Measurements from ENCODE around the gene CA10. TPM values are rescaled to one million over a fixed set of nuclear protein-coding genes. Genes with fewer than 3 reads are reported as not detected.

CA10 gene
- total RNA-seq, 1 experiment from 2014 or later: not detected

- no peak overlapping the region for H3K4me3 ChIP-seq (ENCODE audit: low read depth, low read length, poor library complexity, severe bottlenecking)
- no peaks in the 10 kb centered on the region for H3K4me1 ChIP-seq (ENCODE audit: insufficient read depth, low read length, poor library complexity, severe bottlenecking)
- H3K27me3 ChIP-seq (replicated peaks; ENCODE audit: insufficient read depth, low read depth, low read length, poor library complexity): no peaks in the 10 kb centered on the region
- no TSS peak for BruUV-seq (replicated peaks)
- no peak for TF ChIP-seq EZH2 (IDR thresholded peaks at IDR 0.05; ENCODE audit: borderline replicate concordance, low read depth, low read length, poor library complexity, severe bottlenecking)
- TF ChIP-seq CTCF (conservative IDR thresholded peaks at IDR 0.05; ENCODE audit: low read depth, low read length): no peak
- intact Hi-C loops (cut with micrococcal nuclease; ENCODE audit: unreplicated experiment): no loop called here
- no peaks in the 10 kb centered on the region for H3K9me3 ChIP-seq (ENCODE audit: low read depth, low read length, poor library complexity, severe bottlenecking)
- POLR2A ChIA-PET (ENCODE audit: low non-redundant PET): no interaction called here
- no peak overlapping the region for H3K27ac ChIP-seq (ENCODE audit: low read depth, low read length, poor library complexity, severe bottlenecking)
- CTCF ChIA-PET: no interaction called here
- no peak for DNase-seq (ENCODE audit: low spot score)
- H3K36me3 ChIP-seq (ENCODE audit: insufficient read depth, low read length, poor library complexity, severe bottlenecking): no peaks in the 10 kb centered on the region
Measured at GRCh38 chr17:52128721-52129120, 29.8 kb downstream of the CA10 start.

GRCh38 chr17:52124993-52125392, 33.5 kb downstream of the CA10 start:
- Histone ChIP-seq H3K36me3 (ENCODE audit: insufficient read depth, low read length, poor library complexity, severe bottlenecking) (no peaks in the 10 kb centered on the region), H3K27me3 (replicated peaks; ENCODE audit: insufficient read depth, low read depth, low read length, poor library complexity) (no peaks in the 10 kb centered on the region), H3K4me1 (ENCODE audit: insufficient read depth, low read length, poor library complexity, severe bottlenecking) (no peaks in the 10 kb centered on the region), H3K27ac (ENCODE audit: low read depth, low read length, poor library complexity, severe bottlenecking) (no peak overlapping the region), H3K9me3 (ENCODE audit: low read depth, low read length, poor library complexity, severe bottlenecking) (no peaks in the 10 kb centered on the region), H3K4me3 (ENCODE audit: low read depth, low read length, poor library complexity, severe bottlenecking) (no peak overlapping the region)
- TF ChIP-seq CTCF (conservative IDR thresholded peaks at IDR 0.05; ENCODE audit: low read depth, low read length) (no peak), EZH2 (IDR thresholded peaks at IDR 0.05; ENCODE audit: borderline replicate concordance, low read depth, low read length, poor library complexity, severe bottlenecking) (no peak)
- BruUV-seq (replicated peaks): no TSS peak
- ChIA-PET CTCF (no interaction called here), POLR2A (ENCODE audit: low non-redundant PET) (no interaction called here)
- DNase-seq (ENCODE audit: low spot score): no peak
- intact Hi-C loops (cut with micrococcal nuclease; ENCODE audit: unreplicated experiment): no loop called here

- CTCF ChIA-PET: no interaction called here
Measured at GRCh38 chr17:52124561-52124960, 34.0 kb downstream of the CA10 start.

More at GRCh38 chr17:52124561-52124960, 34.0 kb downstream of the CA10 start:
- H3K4me1 ChIP-seq (ENCODE audit: insufficient read depth, low read length, poor library complexity, severe bottlenecking): no peaks in the 10 kb centered on the region
- no peak overlapping the region for H3K4me3 ChIP-seq (ENCODE audit: low read depth, low read length, poor library complexity, severe bottlenecking)
- BruUV-seq (replicated peaks): no TSS peak
- H3K9me3 ChIP-seq (ENCODE audit: low read depth, low read length, poor library complexity, severe bottlenecking): no peaks in the 10 kb centered on the region
- DNase-seq (ENCODE audit: low spot score): no peak
- no peak overlapping the region for H3K27ac ChIP-seq (ENCODE audit: low read depth, low read length, poor library complexity, severe bottlenecking)
- TF ChIP-seq EZH2 (IDR thresholded peaks at IDR 0.05; ENCODE audit: borderline replicate concordance, low read depth, low read length, poor library complexity, severe bottlenecking) (no peak), CTCF (conservative IDR thresholded peaks at IDR 0.05; ENCODE audit: low read depth, low read length) (no peak)
- H3K27me3 ChIP-seq (replicated peaks; ENCODE audit: insufficient read depth, low read depth, low read length, poor library complexity): no peaks in the 10 kb centered on the region
- POLR2A ChIA-PET (ENCODE audit: low non-redundant PET): no interaction called here
- no peaks in the 10 kb centered on the region for H3K36me3 ChIP-seq (ENCODE audit: insufficient read depth, low read length, poor library complexity, severe bottlenecking)
- intact Hi-C loops (cut with micrococcal nuclease; ENCODE audit: unreplicated experiment): no loop called here

All from A673 (cell line).